TTC549 (cell line): ENCODE data around the gene PTPRM.

Experiments
- FAIRE-seq: peaks from 2 replicates; lab custom pipeline; 2012; peaks lifted over from hg19 to GRCh38; lab: Jason Lieb, UNC

PTPRM gene

GRCh38 chr18:8121942-8122480 is 554.9 kb downstream of the PTPRM start:
- FAIRE-seq, result no peak

- no peak for FAIRE-seq
Observed at GRCh38 chr18:8124232-8125146, 557.4 kb downstream of the PTPRM start.

GRCh38 chr18:8130096-8130495 is 563.0 kb downstream of the PTPRM start:
- no peak for FAIRE-seq

DNA sequence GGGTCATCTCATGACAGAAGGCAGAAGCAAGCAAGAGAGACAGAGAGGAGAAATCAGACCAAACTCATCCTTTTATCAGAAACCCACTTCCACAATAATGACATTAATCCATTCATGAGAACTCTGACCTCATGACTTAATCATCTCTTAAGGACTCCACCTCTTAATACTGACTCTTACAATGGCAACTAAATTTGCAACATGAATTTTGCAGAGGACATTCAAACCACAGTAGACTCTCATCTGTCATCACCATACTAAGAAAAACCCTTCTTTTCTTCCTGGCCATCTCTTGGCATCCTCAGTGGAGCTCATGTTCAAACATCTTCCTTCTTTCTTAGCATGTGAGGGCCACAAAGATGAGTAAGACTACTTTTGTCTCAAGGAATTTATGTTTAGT is 565.9 kb downstream of the PTPRM start:
- no peak for FAIRE-seq

DNA sequence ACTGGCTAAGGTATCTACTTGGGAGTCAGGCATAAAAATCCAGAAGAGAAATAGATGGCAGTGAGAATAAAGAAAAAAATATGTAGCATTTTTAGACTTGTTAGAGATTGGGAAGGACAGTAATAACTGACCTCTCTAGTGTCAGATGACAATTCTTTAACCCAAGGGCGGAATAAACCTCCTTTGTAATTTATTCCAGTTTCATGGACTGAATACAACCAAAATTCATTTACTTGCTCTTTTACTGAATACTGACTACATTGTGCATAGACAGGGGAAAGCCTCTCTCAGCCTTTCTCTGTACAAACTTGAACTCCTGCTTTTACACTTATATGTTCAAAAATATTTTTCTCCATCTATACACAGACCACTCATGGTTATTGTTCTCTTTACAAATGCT is 566.8 kb downstream of the PTPRM start:
- FAIRE-seq, result no peak

GRCh38 chr18:8139127-8139527 is 572.0 kb downstream of the PTPRM start:
- no peak for FAIRE-seq

DNA sequence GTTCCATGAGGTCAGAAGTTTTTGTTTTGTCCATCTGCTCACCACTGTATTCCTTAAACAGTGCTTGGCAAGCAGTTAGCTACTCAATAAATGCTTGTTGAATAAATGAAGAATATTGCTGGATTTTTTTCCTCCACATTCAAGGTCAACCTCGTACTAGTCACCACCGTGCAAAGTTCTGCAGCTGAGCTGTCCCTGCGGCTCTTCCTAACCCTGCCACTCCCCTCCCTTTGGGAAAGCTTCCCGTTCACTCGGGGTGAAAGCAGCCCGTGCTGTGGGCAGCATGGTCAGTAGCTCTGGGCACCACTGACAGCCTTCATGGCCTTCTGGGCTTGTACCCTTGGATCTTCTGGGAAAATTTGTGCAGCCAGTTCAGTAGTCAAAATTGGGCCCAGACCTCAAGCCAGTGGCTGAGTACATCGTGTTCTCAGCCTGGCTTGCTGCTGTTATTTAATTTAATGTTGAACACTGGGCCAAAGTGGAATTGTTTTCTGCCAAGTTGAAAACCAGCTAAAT is 572.8 kb downstream of the PTPRM start:
- FAIRE-seq, result no peak

DNA sequence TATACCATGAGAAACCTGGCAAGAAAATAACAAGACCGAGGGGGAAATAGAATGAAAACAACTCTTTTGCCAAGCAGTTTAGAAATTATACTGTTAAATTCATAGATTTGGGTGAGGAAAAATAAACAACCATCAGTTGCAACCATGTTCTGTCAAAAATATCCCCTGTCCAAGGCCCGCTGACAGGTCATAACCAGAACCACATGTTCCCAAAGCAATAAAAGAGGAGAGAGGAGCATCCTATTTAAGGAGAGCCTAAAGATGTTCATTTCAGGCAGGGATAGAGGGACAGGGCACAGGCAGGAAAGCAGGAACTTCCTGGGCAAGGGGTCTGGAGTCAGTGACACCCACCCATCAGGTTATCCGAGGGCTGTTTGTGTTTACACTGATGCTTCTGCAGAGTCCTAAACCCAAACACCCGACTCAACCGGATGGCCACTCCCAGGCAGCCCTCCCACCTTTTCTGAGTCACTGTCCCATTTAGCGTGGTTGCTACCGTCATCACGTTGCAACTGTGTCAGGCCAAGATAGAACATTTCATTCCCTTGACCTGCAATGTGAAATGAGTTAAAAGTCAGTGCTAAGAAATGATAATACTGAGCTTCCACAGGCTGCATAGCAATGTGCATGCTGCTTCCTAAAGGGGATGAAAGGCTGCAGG is 573.9 kb downstream of the PTPRM start:
- no peak for FAIRE-seq

GRCh38 chr18:8142131-8142711 is 575.1 kb downstream of the PTPRM start:
- FAIRE-seq, result no peak

- FAIRE-seq, result no peak
Observed at GRCh38 chr18:8142932-8143331, 575.8 kb downstream of the PTPRM start.

DNA sequence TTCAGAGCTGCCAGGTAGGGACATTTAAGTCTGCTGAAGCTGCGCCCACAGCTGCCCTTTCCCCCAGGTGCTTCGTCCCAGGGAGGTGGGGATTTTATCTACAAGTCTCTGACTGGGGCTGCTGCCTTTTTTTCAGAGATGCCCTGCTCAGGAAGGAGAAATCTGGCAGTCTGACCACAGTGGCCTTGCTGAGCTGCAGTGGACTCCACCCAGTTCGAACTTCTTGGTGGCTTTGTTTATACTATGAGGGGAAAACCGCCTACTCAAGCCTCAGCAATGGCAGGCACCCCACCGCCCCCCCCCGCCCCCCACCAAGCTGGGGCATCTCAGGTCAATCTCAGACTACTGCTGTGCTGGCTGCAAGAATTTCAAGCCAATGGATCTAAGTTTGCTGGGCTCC is 584.1 kb downstream of the PTPRM start:
- no peak for FAIRE-seq

GRCh38 chr18:8153887-8154583 is 586.9 kb downstream of the PTPRM start:
- FAIRE-seq, result no peak

- FAIRE-seq, result no peak
Observed at GRCh38 chr18:8162802-8163201, 595.7 kb downstream of the PTPRM start.

- no peak for FAIRE-seq
Observed at GRCh38 chr18:8163286-8163959, 596.3 kb downstream of the PTPRM start.

DNA sequence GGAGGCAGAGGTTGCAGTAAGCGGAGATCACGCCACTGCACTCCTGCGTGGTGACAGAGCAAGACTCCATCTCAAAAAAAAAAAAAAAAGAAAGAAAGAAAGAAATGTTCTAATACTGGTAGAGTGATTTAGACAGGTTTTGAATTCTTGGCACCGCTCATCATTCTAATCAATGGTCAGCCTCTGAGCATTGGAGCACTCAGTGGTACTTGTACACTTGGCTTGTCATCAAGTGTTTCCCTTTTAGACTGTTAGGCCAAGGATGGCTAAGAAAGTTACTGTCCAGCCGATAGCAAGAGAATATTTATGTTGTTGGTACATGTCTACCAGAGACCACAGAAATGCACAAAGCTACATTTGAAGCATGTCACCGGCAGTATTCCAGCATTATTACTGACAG is 598.0 kb downstream of the PTPRM start:
- FAIRE-seq, result no peak

GRCh38 chr18:8167026-8167425 is 599.9 kb downstream of the PTPRM start:
- FAIRE-seq, result no peak

GRCh38 chr18:8167673-8168072 is 600.6 kb downstream of the PTPRM start:
- no peak for FAIRE-seq

GRCh38 chr18:8169722-8170121 is 602.6 kb downstream of the PTPRM start:
- FAIRE-seq, result no peak

GRCh38 chr18:8174771-8175170 is 607.7 kb downstream of the PTPRM start:
- no peak for FAIRE-seq

- no peak for FAIRE-seq
Observed at GRCh38 chr18:8175501-8176061, 608.5 kb downstream of the PTPRM start.

DNA sequence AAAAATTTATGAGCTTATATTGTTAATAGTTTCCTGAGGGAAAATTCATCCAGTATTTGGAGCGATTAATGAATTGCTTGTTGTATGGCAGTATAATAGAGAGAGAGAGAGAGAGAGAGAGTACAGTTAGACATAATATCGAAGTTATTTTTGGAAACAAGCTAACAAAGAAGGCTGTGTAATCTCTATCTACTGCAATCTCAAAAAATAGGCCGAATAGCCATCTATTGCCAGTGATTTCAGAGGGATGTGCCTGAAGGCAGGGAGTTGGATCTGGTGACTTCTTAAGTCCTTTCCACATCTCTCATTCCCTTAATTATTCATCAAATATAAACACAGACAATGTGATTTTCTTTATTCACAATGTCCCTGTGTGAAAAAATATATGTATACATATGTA is 609.0 kb downstream of the PTPRM start:
- FAIRE-seq, result no peak
